ENCODE measurements around the gene MYH11.

MYH11 gene

GRCh38 chr16:15766918-15767317 lies 89.9 kb downstream of the MYH11 start:
- TF ChIP-seq EP300 (IDR thresholded peaks at IDR 0.05; ENCODE audit: borderline replicate concordance) (no peak), CREB1 (IDR thresholded peaks at IDR 0.05; ENCODE audit: low read depth) (no peak), YY1 (IDR thresholded peaks at IDR 0.05; ENCODE audit: low read depth) (no peak), TCF12 (IDR thresholded peaks at IDR 0.05; ENCODE audit: low read depth) (no peak), RAD21 (IDR thresholded peaks at IDR 0.05; ENCODE audit: low read depth) (no peak), TAF1 (IDR thresholded peaks at IDR 0.05; ENCODE audit: low read depth) (no peak), REST (IDR thresholded peaks at IDR 0.05; ENCODE audit: low read depth) (no peak), TEAD4 (IDR thresholded peaks at IDR 0.05) (no peak), FOXM1 (IDR thresholded peaks at IDR 0.05; ENCODE audit: borderline replicate concordance, low read depth) (no peak), EGR1 (IDR thresholded peaks at IDR 0.05) (no peak), CEBPB (IDR thresholded peaks at IDR 0.05) (no peak), NFIC (IDR thresholded peaks at IDR 0.05) (no peak), ZBTB7A (IDR thresholded peaks at IDR 0.05; ENCODE audit: low read depth) (no peak)
- TF ChIP-seq, protein P1, sequence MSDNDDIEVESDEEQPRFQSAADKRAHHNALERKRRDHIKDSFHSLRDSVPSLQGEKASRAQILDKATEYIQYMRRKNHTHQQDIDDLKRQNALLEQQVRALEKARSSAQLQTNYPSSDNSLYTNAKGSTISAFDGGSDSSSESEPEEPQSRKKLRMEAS (IDR thresholded peaks at IDR 0.05): no peak

- TF ChIP-seq REST (IDR thresholded peaks at IDR 0.05; ENCODE audit: low read depth) (peak; percentile 71), RAD21 (IDR thresholded peaks at IDR 0.05; ENCODE audit: low read depth) (peak; percentile 91), EGR1 (IDR thresholded peaks at IDR 0.05) (no peak)
Measured at GRCh38 chr16:15765880-15766279, 90.9 kb downstream of the MYH11 start.

- no peak for TF ChIP-seq CREB1 (IDR thresholded peaks at IDR 0.05; ENCODE audit: low read depth)
- no peak for TF ChIP-seq EGR1 (IDR thresholded peaks at IDR 0.05)
- no peak for TF ChIP-seq REST (IDR thresholded peaks at IDR 0.05; ENCODE audit: low read depth)
- no peak for TF ChIP-seq NFIC (IDR thresholded peaks at IDR 0.05)
- no peak for TF ChIP-seq USF1 (IDR thresholded peaks at IDR 0.05)
- no peak for TF ChIP-seq TAF1 (IDR thresholded peaks at IDR 0.05; ENCODE audit: low read depth)
- no peak for TF ChIP-seq TCF12 (IDR thresholded peaks at IDR 0.05; ENCODE audit: low read depth)
- no peak for TF ChIP-seq TEAD4 (IDR thresholded peaks at IDR 0.05)
Measured at GRCh38 chr16:15765116-15765515, 91.7 kb downstream of the MYH11 start.

DNA sequence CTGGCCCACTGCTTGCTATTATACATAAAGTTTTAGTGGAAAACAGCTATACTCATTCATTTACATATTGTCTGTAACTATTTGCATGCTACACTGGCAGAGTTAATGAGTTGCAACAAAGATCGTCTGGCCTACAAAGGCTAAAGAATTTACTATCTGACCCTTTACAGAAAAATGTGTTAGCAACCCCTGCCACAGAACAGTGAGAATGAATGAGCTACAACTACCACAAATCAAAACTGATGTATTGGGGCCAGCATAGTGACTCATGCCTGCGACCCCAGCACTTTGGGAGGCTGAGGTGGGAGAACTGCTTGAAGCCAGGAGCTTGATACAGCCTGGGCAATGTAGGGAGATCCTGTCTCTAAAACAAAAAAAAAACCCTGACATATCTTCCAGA lies 92.7 kb downstream of the MYH11 start:
- TF ChIP-seq TCF12 (IDR thresholded peaks at IDR 0.05; ENCODE audit: low read depth): no peak
- TF ChIP-seq REST (IDR thresholded peaks at IDR 0.05; ENCODE audit: low read depth): no peak
- no peak for TF ChIP-seq EP300 (IDR thresholded peaks at IDR 0.05; ENCODE audit: borderline replicate concordance)
- no peak for TF ChIP-seq NFIC (IDR thresholded peaks at IDR 0.05)
- no peak for TF ChIP-seq RAD21 (IDR thresholded peaks at IDR 0.05; ENCODE audit: low read depth)
- TF ChIP-seq FOXM1 (IDR thresholded peaks at IDR 0.05; ENCODE audit: borderline replicate concordance, low read depth): no peak

Measured in Ishikawa (cell line).